ENCODE measurements around the gene C16orf86.

Gene C16orf86

GRCh38 chr16:67666559-67667452 lies at the start of gene C16orf86, which contains the start of gene ENKD1:
TSS of gene C16orf86 (plus strand) at chr16:67666814. CDS start at chr16:67666971, 157 bp downstream.
TSS of gene ENKD1 (minus strand) at chr16:67666750. CDS start at chr16:67666442, 308 bp downstream.
- in situ Hi-C loops (cut with HindIII; ENCODE audit: low sequenced_read_pairs), result no loop called here

DNA sequence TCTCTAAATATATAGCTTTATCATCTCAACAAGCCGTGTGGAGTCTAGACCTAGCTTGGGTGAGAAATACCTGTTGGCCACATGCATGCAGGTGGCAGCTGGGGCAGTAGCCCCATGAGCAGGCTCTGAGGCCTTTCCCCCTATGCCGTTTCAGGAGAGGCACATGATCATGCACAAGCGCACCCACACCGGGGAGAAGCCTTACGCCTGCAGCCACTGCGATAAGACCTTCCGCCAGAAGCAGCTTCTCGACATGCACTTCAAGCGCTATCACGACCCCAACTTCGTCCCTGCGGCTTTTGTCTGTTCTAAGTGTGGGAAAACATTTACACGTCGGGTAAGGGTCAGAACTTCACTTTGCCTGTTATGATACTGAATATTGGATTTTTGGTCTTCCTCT lies 38.4 kb upstream of the C16orf86 start:
- in situ Hi-C loops (cut with HindIII; ENCODE audit: low sequenced_read_pairs), result no loop called here

GRCh38 chr16:67632415-67633172 lies 34.0 kb upstream of the C16orf86 start:
- in situ Hi-C loops (cut with HindIII; ENCODE audit: low sequenced_read_pairs), result no loop called here

GRCh38 chr16:67636713-67637112 lies 29.9 kb upstream of the C16orf86 start:
- in situ Hi-C loops (cut with HindIII; ENCODE audit: low sequenced_read_pairs), result no loop called here

GRCh38 chr16:67637625-67638024 lies 29.0 kb upstream of the C16orf86 start:
- in situ Hi-C loops (cut with HindIII; ENCODE audit: low sequenced_read_pairs), result no loop called here

DNA sequence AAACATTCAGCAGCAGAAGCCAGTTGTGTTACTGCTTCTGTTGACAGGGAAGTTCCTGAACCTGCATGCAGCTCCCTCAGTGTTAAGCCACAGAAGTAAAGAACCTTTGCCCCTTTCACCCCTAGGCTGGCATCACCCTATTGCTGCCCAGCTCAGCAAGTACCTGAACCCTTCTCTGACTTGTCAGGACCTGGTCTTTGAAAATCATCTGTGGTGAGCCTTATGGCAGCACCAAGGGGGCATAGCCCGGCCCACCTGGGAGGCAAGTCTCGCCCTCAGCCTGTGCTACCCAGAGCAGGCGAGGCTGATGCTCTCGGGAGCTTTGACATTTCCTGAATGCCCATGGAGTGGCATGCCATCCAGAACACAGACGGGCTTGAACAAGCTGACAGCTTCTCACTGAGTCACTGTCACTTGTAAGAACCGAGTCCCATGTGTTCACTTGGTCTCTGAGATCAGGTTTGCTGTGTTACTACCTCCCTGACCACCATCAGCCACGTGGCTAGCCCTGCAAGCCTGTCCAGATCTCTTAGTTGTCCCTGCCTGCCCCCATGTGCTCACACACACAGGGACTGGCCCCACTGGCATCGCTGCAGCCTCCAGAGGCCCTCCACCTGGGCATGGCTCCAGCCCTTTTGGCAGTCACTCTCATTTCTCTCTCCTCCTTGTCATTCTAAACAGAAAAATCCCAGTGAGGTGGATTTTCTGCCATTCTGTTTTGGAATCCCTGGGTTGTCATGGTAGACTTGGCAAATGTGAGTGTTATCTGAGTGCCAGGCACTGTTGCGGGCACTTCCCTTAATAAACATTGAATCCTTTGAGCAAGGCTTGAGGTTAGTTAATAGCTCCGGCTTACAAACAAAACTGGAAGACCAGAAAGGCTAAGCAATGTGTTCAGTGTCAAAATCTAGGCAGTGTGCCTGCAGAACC lies 24.6 kb upstream of the C16orf86 start:
- in situ Hi-C loops (cut with HindIII; ENCODE audit: low sequenced_read_pairs), result no loop called here

DNA sequence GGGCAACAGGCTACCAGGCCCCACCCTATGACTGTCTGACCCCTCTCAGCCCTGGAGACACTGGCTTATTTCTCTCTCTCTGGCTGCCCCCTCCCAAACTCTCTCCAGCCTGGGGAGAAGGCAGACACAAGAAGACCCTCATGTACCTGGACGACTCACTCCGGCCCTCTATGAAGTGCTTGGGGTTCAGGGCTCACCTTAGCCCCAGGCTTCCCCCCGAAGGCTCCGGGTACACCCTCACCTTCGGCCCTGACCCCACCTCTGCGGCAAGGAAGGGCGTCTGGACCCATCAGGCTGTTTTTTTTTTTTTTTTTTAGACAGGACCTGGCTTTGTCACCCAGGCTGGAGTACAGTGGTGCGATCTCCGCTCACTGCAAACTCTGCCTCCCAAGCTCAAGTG lies 22.6 kb upstream of the C16orf86 start:
- in situ Hi-C loops (cut with HindIII; ENCODE audit: low sequenced_read_pairs), result no loop called here

DNA sequence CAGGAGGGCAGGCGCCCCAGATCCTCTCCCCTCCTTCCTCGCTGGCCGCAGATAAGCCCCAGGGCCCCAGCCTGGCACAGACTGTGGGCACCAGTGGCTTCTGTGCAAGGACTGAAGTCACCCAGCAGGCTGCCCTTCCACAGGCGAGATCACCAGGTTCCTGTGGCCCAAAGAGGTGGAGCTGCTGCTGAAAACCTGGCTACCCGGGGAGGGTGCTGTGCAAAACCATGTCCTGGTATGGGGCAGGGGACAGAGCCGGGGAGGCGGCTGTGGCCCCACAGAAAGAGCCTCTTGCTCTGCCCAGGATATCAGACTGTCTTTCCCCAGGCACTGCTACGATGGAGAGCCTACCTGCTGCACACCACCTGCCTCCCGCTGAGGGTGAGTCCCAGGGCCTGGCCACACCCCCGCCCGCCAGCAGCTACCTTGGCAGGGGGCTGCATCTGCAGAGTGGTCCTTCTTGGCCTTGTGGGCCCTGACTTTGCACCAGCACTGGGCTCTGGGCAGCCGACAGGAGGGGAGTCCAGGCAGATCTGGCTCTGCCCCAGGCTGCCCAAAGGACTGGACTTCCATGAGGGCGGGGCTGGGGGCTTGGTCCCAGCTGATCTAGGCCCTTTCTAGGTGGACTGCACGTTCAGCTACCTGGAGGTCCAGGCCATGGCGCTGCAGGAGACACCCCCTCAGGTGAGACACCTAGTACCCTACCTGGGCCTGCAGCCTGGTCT lies 21.1 kb upstream of the C16orf86 start:
- in situ Hi-C loops (cut with HindIII; ENCODE audit: low sequenced_read_pairs), result no loop called here

DNA sequence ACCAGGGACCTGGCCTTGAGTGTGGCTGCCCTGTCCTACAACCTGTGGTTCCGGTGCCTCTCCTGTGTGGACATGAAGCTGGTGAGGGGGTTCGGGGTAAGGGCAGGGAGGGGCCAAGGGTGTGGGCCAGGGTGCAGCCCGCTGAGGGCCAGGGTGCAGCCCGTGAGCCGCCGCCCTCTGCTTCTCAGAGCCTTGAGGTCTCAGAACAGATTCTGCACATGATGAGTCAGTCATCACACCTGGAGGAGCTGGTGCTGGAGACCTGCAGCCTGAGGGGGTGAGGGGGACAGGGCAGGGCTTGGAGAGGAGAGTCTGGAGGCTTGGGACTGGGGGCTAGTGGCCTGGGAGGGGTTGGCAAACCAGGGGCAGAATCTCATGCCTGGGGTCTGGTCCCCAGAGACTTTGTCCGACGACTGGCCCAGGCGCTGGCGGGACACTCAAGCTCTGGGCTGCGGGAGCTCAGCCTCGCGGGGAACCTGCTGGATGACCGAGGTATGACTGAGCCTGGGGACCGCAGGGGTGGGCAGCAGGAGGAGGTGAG lies 19.4 kb upstream of the C16orf86 start:
- in situ Hi-C loops (cut with HindIII; ENCODE audit: low sequenced_read_pairs), result no loop called here

GRCh38 chr16:67647681-67648080 lies 18.9 kb upstream of the C16orf86 start:
- in situ Hi-C loops (cut with HindIII; ENCODE audit: low sequenced_read_pairs), result no loop called here

DNA sequence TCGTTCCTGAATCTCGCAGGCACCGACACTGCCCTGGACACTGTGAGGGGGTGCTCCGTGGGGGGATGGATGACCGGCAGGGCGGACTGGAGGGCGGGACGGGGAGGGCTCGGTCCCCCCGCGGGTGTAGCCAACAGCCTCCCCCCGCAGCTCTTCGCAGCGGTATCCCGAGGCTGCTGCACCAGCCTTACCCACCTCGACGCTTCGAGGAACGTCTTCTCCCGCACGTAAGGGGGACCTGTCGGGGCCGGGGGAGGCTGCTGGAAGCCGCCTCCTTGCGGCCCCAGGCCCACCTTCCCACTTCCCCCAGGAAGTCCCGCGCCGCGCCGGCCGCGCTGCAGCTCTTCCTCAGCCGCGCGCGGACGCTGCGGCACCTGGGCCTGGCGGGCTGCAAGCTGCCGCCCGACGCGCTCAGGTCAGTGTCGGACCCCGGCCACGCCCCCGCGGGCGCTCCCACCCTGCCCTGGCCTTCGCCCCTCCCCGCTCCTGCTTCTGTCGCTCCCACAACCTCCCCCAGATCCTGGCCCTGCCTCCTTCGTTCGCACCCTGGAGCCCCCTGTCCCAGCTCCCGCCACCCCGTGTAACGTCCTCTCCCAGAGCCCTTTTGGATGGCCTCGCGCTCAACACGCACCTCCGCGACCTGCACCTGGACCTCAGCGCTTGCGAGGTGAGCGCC lies 18.4 kb upstream of the C16orf86 start:
- in situ Hi-C loops (cut with HindIII; ENCODE audit: low sequenced_read_pairs), result no loop called here

- in situ Hi-C loops (cut with HindIII; ENCODE audit: low sequenced_read_pairs), result no loop called here
Observed at GRCh38 chr16:67648764-67649407, 17.7 kb upstream of the C16orf86 start.

- in situ Hi-C loops (cut with HindIII; ENCODE audit: low sequenced_read_pairs), result no loop called here
Observed at GRCh38 chr16:67649494-67649931, 17.1 kb upstream of the C16orf86 start.

- in situ Hi-C loops (cut with HindIII; ENCODE audit: low sequenced_read_pairs), result no loop called here
Observed at GRCh38 chr16:67650023-67650422, 16.6 kb upstream of the C16orf86 start.

DNA sequence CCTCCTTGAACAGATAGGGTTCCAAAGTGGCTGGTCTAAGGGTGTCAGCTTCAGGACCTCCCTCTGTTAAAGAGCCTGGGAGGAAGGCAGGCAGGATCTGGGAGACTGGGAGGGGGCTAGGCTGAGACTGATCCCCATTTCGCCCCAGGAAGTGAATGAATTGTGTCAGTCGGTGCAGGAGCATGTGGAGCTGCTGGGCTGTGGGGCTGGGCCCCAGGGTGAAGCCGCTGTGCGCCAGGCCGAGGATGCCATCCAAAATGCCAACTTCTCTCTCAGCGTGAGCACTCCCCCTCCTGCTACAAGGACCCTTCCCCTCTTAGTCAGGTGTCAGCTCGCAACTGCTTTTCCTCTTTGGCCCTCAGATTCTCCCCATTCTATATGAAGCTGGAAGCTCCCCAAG lies 15.6 kb upstream of the C16orf86 start:
- in situ Hi-C loops (cut with HindIII; ENCODE audit: low sequenced_read_pairs), result no loop called here

- in situ Hi-C loops (cut with HindIII; ENCODE audit: low sequenced_read_pairs), result no loop called here
Observed at GRCh38 chr16:67651847-67652246, 14.8 kb upstream of the C16orf86 start.

GRCh38 chr16:67652578-67653127 lies 14.0 kb upstream of the C16orf86 start:
- in situ Hi-C loops (cut with HindIII; ENCODE audit: low sequenced_read_pairs), result no loop called here

DNA sequence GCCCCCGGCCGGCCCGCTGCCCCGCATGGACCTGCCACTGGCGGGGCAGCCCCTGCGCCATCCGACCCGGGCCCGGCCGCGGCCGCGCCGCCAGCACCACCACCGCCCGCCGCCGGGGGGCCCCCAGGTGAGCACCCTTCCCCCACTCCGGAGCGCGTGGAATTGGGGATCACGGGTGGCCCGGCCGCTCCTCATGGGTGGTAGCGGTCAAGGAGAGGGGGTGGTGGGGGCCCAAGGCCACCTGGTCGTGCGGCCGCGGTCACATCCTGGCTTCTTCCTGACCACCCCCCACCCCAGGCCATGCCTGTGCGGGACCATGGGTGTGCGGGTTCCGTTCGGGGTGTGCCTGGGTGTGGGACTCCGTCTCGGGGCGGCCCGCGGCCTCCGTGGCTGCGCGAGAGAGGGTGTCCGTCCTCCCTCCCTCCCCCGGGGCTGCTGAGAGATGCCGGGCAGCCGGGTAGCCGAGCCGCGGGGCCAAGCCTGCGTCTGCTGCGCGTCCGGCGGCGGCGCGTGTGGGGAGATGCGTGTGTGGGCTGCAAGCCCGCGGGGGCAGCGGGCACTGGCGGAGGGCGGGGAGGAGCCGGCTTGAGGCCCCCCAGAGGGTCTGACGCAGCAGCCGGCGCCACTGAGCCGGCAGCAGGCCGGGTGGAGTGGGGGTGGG lies 13.4 kb upstream of the C16orf86 start:
- in situ Hi-C loops (cut with HindIII; ENCODE audit: low sequenced_read_pairs), result no loop called here
